Ovary (tissue), 10 donors: ENCODE measurements around the gene GUCA2A. TPM values are rescaled to one million over a fixed set of nuclear protein-coding genes. Genes with fewer than 3 reads are reported as not detected.
"Not testable (repeated sequence)": the region's sequence is repeated elsewhere in the genome, so short reads cannot be mapped to it uniquely, and the experiment has no call there.

Source experiments
- DNase-seq, 5 donors: peaks; one replicate each; pipeline ENCODE4 v3.0.0-alpha.2; 2019 to 2020
- H3K27ac ChIP-seq, 2 donors: fragments of 200-600 bp; one replicate each; pipeline versions ENCODE4 v1.5.1 to v1.8.0; 2019 to 2022
- H3K27me3 ChIP-seq: fragments of 200-600 bp; one replicate; pipeline ENCODE4 v1.8.0; 2022
- H3K36me3 ChIP-seq: fragments of 200-600 bp; sonication (generic); one replicate; pipeline ENCODE4 v1.5.1; 2019
- H3K4me1 ChIP-seq: one replicate; pipeline ENCODE4 v1.8.1; 2013; ENCODE audit warnings: mild to moderate bottlenecking, moderate library complexity; ENCODE audit not compliant: insufficient read depth
- H3K4me3 ChIP-seq: fragments of 200-600 bp; sonication (generic); one replicate; pipeline ENCODE4 v1.5.1; 2017
- H3K9me3 ChIP-seq, 2 donors: fragments of 200-600 bp in 1 of 2; sonication (generic) in 1 of 2; one replicate each; pipeline versions ENCODE4 v1.5.1 to v1.8.1; 2013 to 2019; ENCODE audit warnings: mild to moderate bottlenecking in 1 of 2, moderate library complexity in 1 of 2
- CTCF ChIP-seq, 3 donors: fragments of 450-650 bp in 2 of 3; fragments of 200-600 bp in 1 of 3; IDR thresholded peaks; one replicate each; pipeline versions ENCODE4 v1.5.1 to v1.8.0; 2016 to 2022; ENCODE audit warnings: antibody characterized with exemption in 3 of 3, mild to moderate bottlenecking in 1 of 3
- EP300 ChIP-seq: sonication (generic); formaldehyde crosslinking; IDR thresholded peaks from one replicate; pipeline ENCODE4 v1.6.1; 2017; ENCODE audit warnings: antibody characterized with exemption
- POLR2A ChIP-seq: fragments of 450-650 bp; IDR thresholded peaks from one replicate; pipeline ENCODE4 v1.6.1; 2017; ENCODE audit warnings: antibody characterized with exemption, mild to moderate bottlenecking, moderate library complexity
- WGBS, 3 donors: extraction: QIAGEN DNeasy Blood & Tissue Kit in 1 of 3; methylation state at CpG; one replicate each; pipeline versions ENCODE4 v1.1.5 to v1.1.7; 2013 to 2017; 5-methylcytosine and 5-hydroxymethylcytosine counted together
- intact Hi-C, 4 donors: fragments of 100-400 bp; cut with DNase I; formaldehyde crosslinking; loops; one replicate each; pipeline versions ENCODE4 v1.11.0 to v1.15.1; 2022 to 2023
- long read RNA-seq, 3 donors: library from polyadenylated mRNA in 2 of 3; unstranded in 2 of 3; transcript quantifications; one replicate each; pipeline ENCODE4 v2.0.0 and lab custom pipeline, GENCODE V29; 2021 to 2026
- polyA plus RNA-seq, 2 donors: library from polyadenylated mRNA; stranded (reverse); fragments of 200-250 nt in 1 of 2; fragments of 350-450 nt in 1 of 2; fragmentation: Illumina TruSeq in 1 of 2; extraction: RNeasy Lipid Tissue Mini Kit (QIAGEN cat#74804) in 1 of 2; gene quantifications; one replicate each; pipeline ENCODE4 v1.2.3, GENCODE V29; 2013 to 2014
- total RNA-seq, 7 donors: library from RNA; depleted of rRNA in 2 of 7; stranded (reverse); fragments of >200 nt in 2 of 7; fragmentation: NEBNext Ultra II Directional in 3 of 7; extraction: Animal tissue kit (Norgen Biotek cat#: 25700) in 3 of 7; gene quantifications; one replicate each; pipeline versions ENCODE4 v1.1.0 to v1.2.4, GENCODE V29; 2016 to 2023
- donor health status: DM: no; HTN: no; CAD: no; lungs with moderate emphysema.
- donor health status: DM: no; HTN: no; CAD: no.
- donor health status: Bipolar disorder and iron deficiency.
- donor health status: DM: yes; HTN: yes; CAD: no.
- donor health status: DM: no; HTN: no; CAD: no.
- donor health status: DM: yes; HTN: yes; CAD: no.

The GUCA2A gene
- total RNA-seq (1 to 10 TPM in 1 of 7 donors, not detected in 6; 7.7 TPM), polyA plus RNA-seq (not detected)
- long read RNA-seq, donor 1: 0 reads
- long read RNA-seq, donor 2: 0 reads
- long read RNA-seq, donor 3: 0 reads

- no peak for DNase-seq
- intact Hi-C loops: no loop called here
- H3K27ac ChIP-seq: no peak within 1 kb of the TSS
- no peak for TF ChIP-seq CTCF (IDR thresholded peaks at IDR 0.05)
- TF ChIP-seq EP300: no peak
- TF ChIP-seq POLR2A: no peak
- WGBS, 3 donors: 67 to 77% (median 75%) methylated on average over 24 of the region's 24 CpGs
- no peaks in the 10 kb centered on the region for H3K27me3 ChIP-seq
- H3K4me1 ChIP-seq: no peaks in the 10 kb centered on the region
- no peaks in the 10 kb centered on the region for H3K9me3 ChIP-seq
- no peaks in the 10 kb centered on the region for H3K36me3 ChIP-seq
- H3K4me3 ChIP-seq: no peak within 1 kb of the TSS
Measured at GRCh38 chr1:42164551-42165420, at the start of gene GUCA2A. Gene GUCA2A, minus strand, starts transcription at chr1:42164745. Its CDS starts 33 bp downstream, at chr1:42164712.

- Histone ChIP-seq H3K27ac (no peak overlapping the region), H3K36me3 (no peaks in the 10 kb centered on the region), H3K9me3 (no peaks in the 10 kb centered on the region), H3K4me3 (no peak overlapping the region), H3K4me1 (no peaks in the 10 kb centered on the region), H3K27me3 (no peaks in the 10 kb centered on the region)
- TF ChIP-seq CTCF (IDR thresholded peaks at IDR 0.05): no peak
- no peak for TF ChIP-seq EP300
- TF ChIP-seq POLR2A: no peak
- intact Hi-C loops: no loop called here
- 87 to 94% (median 91%) methylated on average over 2 of the region's 2 CpGs for whole genome bisulfite sequencing, 3 donors
- DNase-seq: no peak
Measured at GRCh38 chr1:42211224-42211623, 46.7 kb upstream of the GUCA2A start.

- TF ChIP-seq EP300: no peak
- no peak for TF ChIP-seq CTCF (IDR thresholded peaks at IDR 0.05)
- TF ChIP-seq POLR2A: no peak
- Histone ChIP-seq H3K27ac (no peak overlapping the region), H3K4me1 (no peaks in the 10 kb centered on the region), H3K4me3 (no peak overlapping the region), H3K27me3 (no peaks in the 10 kb centered on the region), H3K9me3 (no peaks in the 10 kb centered on the region), H3K36me3 (no peaks in the 10 kb centered on the region)
- no peak for DNase-seq
- WGBS, 3 donors: 88 to 93% (median 91%) methylated on average over 6 of the region's 6 CpGs
- intact Hi-C loops: no loop called here
Measured at GRCh38 chr1:42210421-42211133, 46.0 kb upstream of the GUCA2A start.

- TF ChIP-seq EP300 (no peak), POLR2A (no peak)
- no peak overlapping the region for H3K4me3 ChIP-seq
- intact Hi-C loops: no loop called here
- no peaks in the 10 kb centered on the region for H3K36me3 ChIP-seq
- H3K4me1 ChIP-seq: no peaks in the 10 kb centered on the region
- no peak for DNase-seq
- H3K27ac ChIP-seq: no peak overlapping the region
- H3K9me3 ChIP-seq: no peaks in the 10 kb centered on the region
- H3K27me3 ChIP-seq: no peaks in the 10 kb centered on the region
- WGBS, 3 donors: 82 to 89% (median 86%) methylated on average over 6 of the region's 6 CpGs
Measured at GRCh38 chr1:42209526-42210251, 45.1 kb upstream of the GUCA2A start.

GRCh38 chr1:42206930-42207329 lies 42.4 kb upstream of the GUCA2A start:
- H3K27me3 ChIP-seq, H3K9me3 ChIP-seq, H3K4me3 ChIP-seq, H3K36me3 ChIP-seq, H3K27ac ChIP-seq, DNase-seq, intact Hi-C loops, H3K4me1 ChIP-seq: not testable (repeated sequence)
- WGBS, 3 donors: 96 to 99% (median 98%) methylated on average over 2 of the region's 2 CpGs
